ENCODE data around the gene GPC6.

- TF ChIP-seq EZH2 (IDR thresholded peaks at IDR 0.05) (no peak), CTCF (IDR thresholded peaks at IDR 0.05) (no peak), EZH2phosphoT487 (IDR thresholded peaks at IDR 0.05) (no peak)
Observed at GRCh38 chr13:93653776-93654175, 427.2 kb downstream of the GPC6 start.

Data from neural progenitor cell (in vitro differentiated cells).